Endothelial cell of umbilical vein (primary cell): ENCODE results near the gene ABCF2.

Source experiments
- CTCF ChIP-seq, 2 donors: IDR thresholded peaks; 1 replicate in 1 of 2; 2 replicates in 1 of 2; pipeline ENCODE4 v1.5.1; 2011; ENCODE audit warnings: low read length in 2 of 2, mild to moderate bottlenecking in 2 of 2, moderate library complexity in 2 of 2, control low read depth in 1 of 2, inconsistent platforms in 1 of 2, low read depth in 1 of 2; ENCODE audit not compliant: insufficient read depth in 1 of 2; ENCODE audit errors: extremely low read depth in 1 of 2
- EZH2 ChIP-seq: IDR thresholded peaks from 2 replicates; pipeline ENCODE4 v1.6.1; 2012; ENCODE audit warnings: borderline replicate concordance, low read depth, mild to moderate bottlenecking, moderate library complexity, low read length, inconsistent platforms; ENCODE audit not compliant: severe bottlenecking
- GATA2 ChIP-seq: IDR thresholded peaks from 2 replicates; pipeline ENCODE4 v1.7.0; 2011; ENCODE audit warnings: low read depth, mild to moderate bottlenecking, moderate library complexity, mixed read lengths, low read length; ENCODE audit not compliant: insufficient read length, insufficient read depth
- JUN ChIP-seq: IDR thresholded peaks from 2 replicates; pipeline ENCODE4 v1.6.1; 2011; ENCODE audit warnings: borderline replicate concordance, low read depth; ENCODE audit not compliant: insufficient read length, insufficient read depth
- MAX ChIP-seq: IDR thresholded peaks from 2 replicates; pipeline ENCODE4 v1.6.1; 2011; ENCODE audit not compliant: insufficient read depth, insufficient read length
- MYC ChIP-seq: IDR thresholded peaks from one replicate; pipeline ENCODE4 v1.6.1; 2011; ENCODE audit warnings: mild to moderate bottlenecking, low read depth, low read length
- POLR2A ChIP-seq: IDR thresholded peaks from 2 replicates; pipeline ENCODE4 v1.6.1; 2012; ENCODE audit warnings: low read depth, mild to moderate bottlenecking, control low read depth, low read length
- POLR2AphosphoS5 ChIP-seq: IDR thresholded peaks from 2 replicates; pipeline ENCODE4 v1.6.1; 2012; ENCODE audit warnings: low read depth, mild to moderate bottlenecking, control low read depth, low read length, moderate library complexity; ENCODE audit not compliant: insufficient read depth

- TF ChIP-seq CTCF (IDR thresholded peaks at IDR 0.05; ENCODE audit: extremely low read depth in 1 of 2, insufficient read depth in 1 of 2, low read depth in 1 of 2, low read length in 2 of 2) (no peak), MAX (no peak), JUN (no peak), POLR2AphosphoS5 (no peak), EZH2 (no peak), POLR2A (no peak), MYC (no peak), GATA2 (no peak)
These were observed 34.5 kb upstream of the ABCF2 start for GRCh38 chr7:151261529-151261928.
